BLaER1 (cell line): ENCODE measurements around the gene ECHS1.

Experiments used
- H3K27ac ChIP-seq: shearing (Covaris generic); formaldehyde crosslinking; 2 replicates; pipeline ENCODE4 v1.8.1; 2022
- H3K27me3 ChIP-seq: shearing (Covaris generic); formaldehyde crosslinking; 2 replicates; pipeline ENCODE4 v1.8.1; 2022
- H3K36me3 ChIP-seq: shearing (Covaris generic); formaldehyde crosslinking; 2 replicates; pipeline ENCODE4 v1.8.1; 2022
- H3K4me1 ChIP-seq: shearing (Covaris generic); formaldehyde crosslinking; 2 replicates; pipeline ENCODE4 v1.8.1; 2022
- H3K4me2 ChIP-seq: shearing (Covaris generic); formaldehyde crosslinking; 2 replicates; pipeline ENCODE4 v1.8.1; 2022
- H3K4me3 ChIP-seq: shearing (Covaris generic); formaldehyde crosslinking; 2 replicates; pipeline ENCODE4 v1.8.1; 2022
- H3K9ac ChIP-seq: shearing (Covaris generic); formaldehyde crosslinking; 2 replicates; pipeline ENCODE4 v1.8.1; 2022
- H3K9me3 ChIP-seq: shearing (Covaris generic); formaldehyde crosslinking; 2 replicates; pipeline ENCODE4 v1.8.1; 2022
- H4K20me1 ChIP-seq: shearing (Covaris generic); formaldehyde crosslinking; 2 replicates; pipeline ENCODE4 v1.8.1; 2022
- Cebpa-rat ChIP-seq: shearing (Covaris generic); IDR thresholded peaks from 2 replicates; pipeline ENCODE4 v1.8.1; 2022

ECHS1 gene

GRCh38 chr10:133399123-133399601 is 26.0 kb upstream of the ECHS1 start:
- peaks cover 82% of the 10 kb centered on the region for H4K20me1 ChIP-seq

GRCh38 chr10:133397938-133398337 is 24.8 kb upstream of the ECHS1 start:
- Histone ChIP-seq H3K9ac (no peak overlapping the region), H3K4me2 (no peak overlapping the region), H3K9me3 (no peaks in the 10 kb centered on the region), H3K27ac (no peak overlapping the region), H3K4me3 (no peak overlapping the region), H3K36me3 (peaks cover 76% of the 10 kb centered on the region), H4K20me1 (peaks cover 73% of the 10 kb centered on the region), H3K27me3 (no peaks in the 10 kb centered on the region), H3K4me1 (peaks cover 33% of the 10 kb centered on the region)
- TF ChIP-seq Cebpa-rat: no peak

More at GRCh38 chr10:133399123-133399601, 26.0 kb upstream of the ECHS1 start:
- no peak overlapping the region for H3K4me2 ChIP-seq
- H3K9ac ChIP-seq: no peak overlapping the region
- H3K36me3 ChIP-seq: peaks cover 87% of the 10 kb centered on the region
- no peak for TF ChIP-seq Cebpa-rat
- H3K4me1 ChIP-seq: peaks cover 25% of the 10 kb centered on the region
- no peak overlapping the region for H3K4me3 ChIP-seq
- no peaks in the 10 kb centered on the region for H3K9me3 ChIP-seq
- no peaks in the 10 kb centered on the region for H3K27me3 ChIP-seq
- H3K27ac ChIP-seq: no peak overlapping the region

- Histone ChIP-seq H3K9ac (peak overlapping the region; percentile 97; the same call in 1 of the 2 replicates), H3K4me2 (peak overlapping the region; percentile 10), H3K9me3 (no peaks in the 10 kb centered on the region), H3K27me3 (no peaks in the 10 kb centered on the region), H4K20me1 (peaks cover 58% of the 10 kb centered on the region), H3K4me3 (no peak overlapping the region), H3K36me3 (peaks cover 64% of the 10 kb centered on the region), H3K27ac (no peak overlapping the region), H3K4me1 (peaks cover 51% of the 10 kb centered on the region)
- no peak for TF ChIP-seq Cebpa-rat
Observed at GRCh38 chr10:133396035-133396624, 23.0 kb upstream of the ECHS1 start.

- Histone ChIP-seq H3K27ac (peak overlapping the region; percentile 98), H3K27me3 (no peaks in the 10 kb centered on the region), H3K4me3 (peak overlapping the region; percentile 93), H3K36me3 (peaks cover 51% of the 10 kb centered on the region), H3K4me1 (peaks cover 62% of the 10 kb centered on the region), H3K4me2 (peak overlapping the region; percentile 94), H3K9ac (peak overlapping the region; percentile 97), H4K20me1 (peaks cover 45% of the 10 kb centered on the region), H3K9me3 (no peaks in the 10 kb centered on the region)
- no peak for TF ChIP-seq Cebpa-rat
Observed at GRCh38 chr10:133394801-133395221, 21.7 kb upstream of the ECHS1 start.

GRCh38 chr10:133394064-133394663 is 21.0 kb upstream of the ECHS1 start, which contains the start of gene MTG1:
Gene MTG1, plus strand, starts transcription at chr10:133394157. Its CDS starts 64 bp downstream, at chr10:133394221.
- Histone ChIP-seq H4K20me1 (peaks cover 39% of the 10 kb centered on the region), H3K27me3 (no peaks in the 10 kb centered on the region), H3K27ac (peak within 1 kb of the TSS; percentile 98), H3K9me3 (no peaks in the 10 kb centered on the region), H3K9ac (peak within 1 kb of the TSS; percentile 97), H3K36me3 (peaks cover 45% of the 10 kb centered on the region), H3K4me2 (peak within 1 kb of the TSS; percentile 94), H3K4me1 (peaks cover 62% of the 10 kb centered on the region), H3K4me3 (peak within 1 kb of the TSS; percentile 93)
- no peak for TF ChIP-seq Cebpa-rat

GRCh38 chr10:133393401-133394063 is 20.4 kb upstream of the ECHS1 start:
- peaks cover 63% of the 10 kb centered on the region for H3K4me1 ChIP-seq
- H3K27ac ChIP-seq: peak overlapping the region; percentile 98
- peak overlapping the region; percentile 93 for H3K4me3 ChIP-seq
- peaks cover 38% of the 10 kb centered on the region for H3K36me3 ChIP-seq
- peak overlapping the region; percentile 97 for H3K9ac ChIP-seq
- H4K20me1 ChIP-seq: peaks cover 32% of the 10 kb centered on the region
- H3K4me2 ChIP-seq: peak overlapping the region; percentile 94
- no peak for TF ChIP-seq Cebpa-rat
- no peaks in the 10 kb centered on the region for H3K9me3 ChIP-seq
- no peaks in the 10 kb centered on the region for H3K27me3 ChIP-seq

- no peak for TF ChIP-seq Cebpa-rat
- no peak overlapping the region for H3K4me3 ChIP-seq
- H3K4me1 ChIP-seq: peaks cover 76% of the 10 kb centered on the region
- peaks cover 19% of the 10 kb centered on the region for H4K20me1 ChIP-seq
- peaks cover 22% of the 10 kb centered on the region for H3K36me3 ChIP-seq
- H3K27ac ChIP-seq: peak overlapping the region; percentile 94
- H3K9ac ChIP-seq: peak overlapping the region; percentile 45
- H3K4me2 ChIP-seq: peak overlapping the region; percentile 94
- H3K9me3 ChIP-seq: no peaks in the 10 kb centered on the region
- H3K27me3 ChIP-seq: no peaks in the 10 kb centered on the region
Observed at GRCh38 chr10:133391761-133392518, 18.8 kb upstream of the ECHS1 start.

GRCh38 chr10:133391249-133391635 is 18.1 kb upstream of the ECHS1 start:
- Histone ChIP-seq H3K9ac (peak overlapping the region; percentile 45), H3K4me2 (peak overlapping the region; percentile 94), H3K4me1 (peaks cover 73% of the 10 kb centered on the region), H3K36me3 (peaks cover 15% of the 10 kb centered on the region), H3K27ac (peak overlapping the region; percentile 94), H3K27me3 (no peaks in the 10 kb centered on the region), H3K4me3 (no peak overlapping the region), H4K20me1 (peaks cover 12% of the 10 kb centered on the region; the same call in 1 of the 2 replicates), H3K9me3 (no peaks in the 10 kb centered on the region)
- no peak for TF ChIP-seq Cebpa-rat

- H3K9me3 ChIP-seq: no peaks in the 10 kb centered on the region
- 0 out of 2 replicates have a peak, but pooled peaks cover 9% of the 10 kb centered on the region for H4K20me1 ChIP-seq
- TF ChIP-seq Cebpa-rat: no peak
- H3K4me1 ChIP-seq: peaks cover 68% of the 10 kb centered on the region
- peak overlapping the region; percentile 94 for H3K27ac ChIP-seq
- peak overlapping the region; percentile 68 for H3K9ac ChIP-seq
- H3K4me3 ChIP-seq: peak overlapping the region; percentile 71
- peak overlapping the region; percentile 94 for H3K4me2 ChIP-seq
- H3K36me3 ChIP-seq: peaks cover 10% of the 10 kb centered on the region
- H3K27me3 ChIP-seq: no peaks in the 10 kb centered on the region
Observed at GRCh38 chr10:133390597-133391248, 17.6 kb upstream of the ECHS1 start.
